OCI-LY3 (cell line): Measurements from ENCODE around the gene SEPHS1.
"Not testable (repeated sequence)": the region's sequence is repeated elsewhere in the genome, so short reads cannot be mapped to it uniquely, and the experiment has no call there.

Source experiments
- EZH2phosphoT487 ChIP-seq: fragments of 200-600 bp; shearing (Covaris generic); IDR thresholded peaks from 2 replicates; pipeline ENCODE4 v1.6.1; 2018; ENCODE audit warnings: antibody characterized with exemption, mixed run types, low read depth
- TF ChIP-seq, protein P1 (sequence below): fragments of 200-600, 300-600 bp; sonication (generic); IDR thresholded peaks from 2 replicates; pipeline ENCODE4 v1.5.1; 2014; ENCODE audit warnings: antibody characterized with exemption, low read length, low read depth

DNA sequence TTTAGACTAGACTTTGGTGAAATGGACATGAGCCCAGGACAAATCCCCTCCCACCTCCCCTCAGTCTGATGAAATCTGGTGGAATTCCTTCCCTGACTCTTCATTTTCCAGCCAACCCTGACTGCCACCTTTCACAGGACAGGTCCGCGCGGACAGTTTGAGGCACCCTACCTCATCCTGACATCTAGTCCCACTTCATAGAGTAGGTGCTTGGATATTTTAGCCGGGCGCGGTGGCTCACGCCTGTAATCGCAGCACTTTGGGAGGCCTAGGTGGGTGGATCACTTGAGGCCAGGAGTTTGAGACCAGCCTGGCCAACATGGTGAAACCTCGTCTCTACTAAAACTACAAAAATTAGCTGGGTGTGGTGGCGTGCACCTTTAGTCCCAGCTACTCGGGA, 71.9 kb downstream of the SEPHS1 start:
- TF ChIP-seq, protein P1, sequence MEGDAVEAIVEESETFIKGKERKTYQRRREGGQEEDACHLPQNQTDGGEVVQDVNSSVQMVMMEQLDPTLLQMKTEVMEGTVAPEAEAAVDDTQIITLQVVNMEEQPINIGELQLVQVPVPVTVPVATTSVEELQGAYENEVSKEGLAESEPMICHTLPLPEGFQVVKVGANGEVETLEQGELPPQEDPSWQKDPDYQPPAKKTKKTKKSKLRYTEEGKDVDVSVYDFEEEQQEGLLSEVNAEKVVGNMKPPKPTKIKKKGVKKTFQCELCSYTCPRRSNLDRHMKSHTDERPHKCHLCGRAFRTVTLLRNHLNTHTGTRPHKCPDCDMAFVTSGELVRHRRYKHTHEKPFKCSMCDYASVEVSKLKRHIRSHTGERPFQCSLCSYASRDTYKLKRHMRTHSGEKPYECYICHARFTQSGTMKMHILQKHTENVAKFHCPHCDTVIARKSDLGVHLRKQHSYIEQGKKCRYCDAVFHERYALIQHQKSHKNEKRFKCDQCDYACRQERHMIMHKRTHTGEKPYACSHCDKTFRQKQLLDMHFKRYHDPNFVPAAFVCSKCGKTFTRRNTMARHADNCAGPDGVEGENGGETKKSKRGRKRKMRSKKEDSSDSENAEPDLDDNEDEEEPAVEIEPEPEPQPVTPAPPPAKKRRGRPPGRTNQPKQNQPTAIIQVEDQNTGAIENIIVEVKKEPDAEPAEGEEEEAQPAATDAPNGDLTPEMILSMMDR, result not testable (repeated sequence)
- TF ChIP-seq EZH2phosphoT487, result not testable (repeated sequence)
